ENCODE data around the gene SMPX. TPM values are rescaled to one million over a fixed set of nuclear protein-coding genes. Genes with fewer than 3 reads are reported as not detected.

SMPX gene
- total and polyA plus RNA-seq, 7 donors = 207 to 863 (median 427) TPM

GRCh38 chrX:21748235-21748634 is 9.7 kb downstream of the SMPX start:
- TF ChIP-seq, protein P1, sequence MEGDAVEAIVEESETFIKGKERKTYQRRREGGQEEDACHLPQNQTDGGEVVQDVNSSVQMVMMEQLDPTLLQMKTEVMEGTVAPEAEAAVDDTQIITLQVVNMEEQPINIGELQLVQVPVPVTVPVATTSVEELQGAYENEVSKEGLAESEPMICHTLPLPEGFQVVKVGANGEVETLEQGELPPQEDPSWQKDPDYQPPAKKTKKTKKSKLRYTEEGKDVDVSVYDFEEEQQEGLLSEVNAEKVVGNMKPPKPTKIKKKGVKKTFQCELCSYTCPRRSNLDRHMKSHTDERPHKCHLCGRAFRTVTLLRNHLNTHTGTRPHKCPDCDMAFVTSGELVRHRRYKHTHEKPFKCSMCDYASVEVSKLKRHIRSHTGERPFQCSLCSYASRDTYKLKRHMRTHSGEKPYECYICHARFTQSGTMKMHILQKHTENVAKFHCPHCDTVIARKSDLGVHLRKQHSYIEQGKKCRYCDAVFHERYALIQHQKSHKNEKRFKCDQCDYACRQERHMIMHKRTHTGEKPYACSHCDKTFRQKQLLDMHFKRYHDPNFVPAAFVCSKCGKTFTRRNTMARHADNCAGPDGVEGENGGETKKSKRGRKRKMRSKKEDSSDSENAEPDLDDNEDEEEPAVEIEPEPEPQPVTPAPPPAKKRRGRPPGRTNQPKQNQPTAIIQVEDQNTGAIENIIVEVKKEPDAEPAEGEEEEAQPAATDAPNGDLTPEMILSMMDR (IDR thresholded peaks at IDR 0.05) = no peak
- DNase-seq (no peak), ATAC-seq (no peak)
- 31 to 36% (median 31%) methylated on average over 5 of the region's 5 CpGs for WGBS, 3 donors
- no peaks in the 10 kb centered on the region for H3K36me3 ChIP-seq (ENCODE audit: insufficient read depth in 1 of 2, low read depth in 1 of 2)
- peaks cover 27% of the 10 kb centered on the region for H3K4me1 ChIP-seq
- intact Hi-C loops (cut with DNase I) = loop anchor here in 1 of 2 donors (10.0 kb wide), 1 partner anchor 1223 kb away; no protein-coding TSS in a partner anchor
- peak overlapping the region; percentile 69 for H3K27ac ChIP-seq
- no peak overlapping the region for H3K4me3 ChIP-seq
- H3K27me3 ChIP-seq (ENCODE audit: insufficient read depth in 3 of 3, low read length in 2 of 3) = peaks cover 0 to 5% (median 0%) of the 10 kb centered on the region in 3 donors
- H3K9me3 ChIP-seq = no peaks in the 10 kb centered on the region

DNA sequence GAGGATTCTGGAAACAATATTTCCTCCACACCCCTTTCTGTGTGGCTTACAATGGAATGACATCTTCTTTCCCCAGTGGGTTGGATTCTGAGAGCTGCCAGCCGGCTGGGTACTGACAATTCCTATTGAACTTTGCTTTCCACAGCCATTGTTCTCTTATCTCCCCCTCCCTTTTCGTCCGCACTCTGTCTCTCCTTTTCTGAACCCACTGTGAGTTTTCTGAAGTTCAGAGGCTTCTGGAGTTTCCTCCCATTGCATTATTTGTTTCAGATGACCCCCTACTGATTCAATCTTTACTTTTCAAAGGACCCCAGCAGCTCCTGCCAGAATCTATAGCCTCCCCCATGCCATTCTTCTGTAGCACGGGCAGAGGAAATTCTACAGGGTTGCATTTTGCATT is 10.4 kb downstream of the SMPX start:
- WGBS, 3 donors = 22 to 39% (median 22%) methylated on average over 4 of the region's 4 CpGs
- intact Hi-C loops (cut with DNase I) = loop anchor here in 1 of 2 donors (10.0 kb wide), 1 partner anchor 1223 kb away; no protein-coding TSS in a partner anchor
- TF ChIP-seq, protein P1 (IDR thresholded peaks at IDR 0.05) = no peak
- Histone ChIP-seq H3K4me3 (no peak overlapping the region), H3K27ac (peak overlapping the region; percentile 69), H3K27me3 (ENCODE audit: insufficient read depth in 3 of 3, low read length in 2 of 3) (peaks cover 0 to 5% (median 0%) of the 10 kb centered on the region in 3 donors), H3K36me3 (ENCODE audit: insufficient read depth in 1 of 2, low read depth in 1 of 2) (no peaks in the 10 kb centered on the region), H3K9me3 (no peaks in the 10 kb centered on the region), H3K4me1 (peaks cover 30% of the 10 kb centered on the region)
- ATAC-seq (peak in 1 of 4 donors; percentile 27), DNase-seq (no peak)

DNA sequence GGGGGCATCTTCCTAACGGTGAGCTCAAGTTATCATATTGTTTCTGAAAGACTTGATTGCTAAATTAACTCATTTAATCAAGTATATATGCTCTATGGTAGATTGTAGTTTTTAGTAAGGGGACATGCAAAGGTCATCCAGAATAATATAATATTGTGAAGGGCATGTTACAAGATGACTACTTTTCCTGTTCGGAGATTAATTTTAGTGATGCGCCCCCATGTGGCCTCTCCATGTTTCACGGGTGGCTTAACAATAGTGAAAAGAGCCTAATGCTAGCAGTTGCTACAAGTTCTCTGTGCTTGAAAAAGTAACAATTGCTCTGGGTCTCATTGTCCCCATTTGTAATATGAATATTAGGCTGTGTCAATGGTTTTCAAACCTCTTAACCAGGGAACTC is 12.2 kb downstream of the SMPX start:
- TF ChIP-seq, protein P1 (IDR thresholded peaks at IDR 0.05) = peak; percentile 53
- peak in 1 of 4 donors; percentile 44 for ATAC-seq
- intact Hi-C loops (cut with DNase I) = loop anchor here in 1 of 2 donors (10.0 kb wide), 1 partner anchor 1221 kb away; no protein-coding TSS in a partner anchor
- Histone ChIP-seq H3K4me3 (no peak overlapping the region), H3K27me3 (ENCODE audit: insufficient read depth in 3 of 3, low read length in 2 of 3) (peaks cover 0 to 5% (median 0%) of the 10 kb centered on the region in 3 donors), H3K4me1 (peaks cover 29% of the 10 kb centered on the region), H3K27ac (peak overlapping the region; percentile 69), H3K36me3 (ENCODE audit: insufficient read depth in 1 of 2, low read depth in 1 of 2) (no peaks in the 10 kb centered on the region), H3K9me3 (no peaks in the 10 kb centered on the region)
- 26 to 50% (median 39%) methylated on average over 4 of the region's 4 CpGs for WGBS, 3 donors
- DNase-seq = peak in 1 of 2 donors; percentile 53

- TF ChIP-seq, protein P1 (IDR thresholded peaks at IDR 0.05) = no peak
- peaks cover 0 to 5% (median 0%) of the 10 kb centered on the region in 3 donors for H3K27me3 ChIP-seq (ENCODE audit: insufficient read depth in 3 of 3, low read length in 2 of 3)
- intact Hi-C loops (cut with DNase I) = loop anchor here in 1 of 2 donors (10.0 kb wide), 1 partner anchor 1220 kb away; no protein-coding TSS in a partner anchor
- peak overlapping the region; percentile 69 for H3K27ac ChIP-seq
- H3K4me3 ChIP-seq = no peak overlapping the region
- no peaks in the 10 kb centered on the region for H3K9me3 ChIP-seq
- no peaks in the 10 kb centered on the region for H3K36me3 ChIP-seq (ENCODE audit: insufficient read depth in 1 of 2, low read depth in 1 of 2)
- WGBS, 3 donors = 16 to 43% (median 32%) methylated on average over 1 of the region's 1 CpG
- H3K4me1 ChIP-seq = peaks cover 27% of the 10 kb centered on the region
- ATAC-seq (no peak), DNase-seq (no peak)
These were observed 13.2 kb downstream of the SMPX start for GRCh38 chrX:21744721-21745120.
